SH-SY5Y (cell line): ENCODE measurements around the gene TBCD.

Source experiments
- GATA2 ChIP-seq: IDR thresholded peaks from 2 replicates; pipeline ENCODE4 v1.6.1; 2011; ENCODE audit warnings: mild to moderate bottlenecking, low read depth, low read length
- GATA3 ChIP-seq: IDR thresholded peaks from 2 replicates; pipeline ENCODE4 v1.6.1; 2011; ENCODE audit warnings: low read depth, mild to moderate bottlenecking, low read length, moderate library complexity

- TF ChIP-seq GATA2 (no peak), GATA3 (no peak)
These were observed 99.5 kb downstream of the TBCD start for GRCh38 chr17:82851381-82851780.
